Measurements from ENCODE around the gene DPP10. TPM values are rescaled to one million over a fixed set of nuclear protein-coding genes. Genes with fewer than 3 reads are reported as not detected.

DPP10 gene
- total and polyA plus RNA-seq, 10 of the 15 experiments (the other 5 are each of a cell fraction or from before 2014, with no cell fraction given), result not detected

GRCh38 chr2:115654362-115654761 lies 1211.9 kb downstream of the DPP10 start:
- Histone ChIP-seq H3K36me3 (ENCODE audit: control insufficient read depth in 2 of 2, insufficient read depth in 2 of 2, low read length in 1 of 2) (no peaks in the 10 kb centered on the region), H3K4me2 (ENCODE audit: control insufficient read depth, insufficient read depth) (no peak overlapping the region), H4K20me1 (ENCODE audit: control insufficient read depth, insufficient read depth) (no peaks in the 10 kb centered on the region), H3K9me3 (replicated peaks; ENCODE audit: control insufficient read depth, insufficient read depth, low read length) (no peaks in the 10 kb centered on the region), H2AFZ (ENCODE audit: control insufficient read depth, low read depth, low read length) (no peak overlapping the region), H3K27me3 (replicated peaks in 1 of 2; ENCODE audit: control insufficient read depth in 2 of 2, insufficient read depth in 2 of 2, low read length in 1 of 2) (no peaks in the 10 kb centered on the region), H3K27ac (ENCODE audit: control insufficient read depth, insufficient read depth) (no peak overlapping the region), H3K79me2 (ENCODE audit: control insufficient read depth, insufficient read depth, low read length) (no peaks in the 10 kb centered on the region), H3K4me3 (no peak overlapping the region), H3K4me1 (ENCODE audit: control insufficient read depth, insufficient read depth, low read length) (no peaks in the 10 kb centered on the region), H3K9ac (ENCODE audit: control insufficient read depth, insufficient read depth, low read length) (no peak overlapping the region)
- RAD21 ChIA-PET (ENCODE audit: unreplicated experiment), result no interaction called here
- POLR2A ChIA-PET, result no interaction called here
- no TSS peak for BruUV-seq (replicated peaks)
- ATAC-seq, result no peak
- SMC1A ChIA-PET (ENCODE audit: uncharacterized antibody, unreplicated experiment), result no interaction called here
- CTCF ChIA-PET, result no interaction called here
- intact Hi-C loops (cut with micrococcal nuclease; ENCODE audit: unreplicated experiment), result loop anchor here (10.0 kb wide), 1 partner anchor 490 kb away; no protein-coding TSS in a partner anchor
- in situ Hi-C loops (cut with MboI), result no loop called here
- DNase-seq (ENCODE audit: low read depth, low spot score), result no peak
- FAIRE-seq, result no peak
- TF ChIP-seq CUX1 (IDR thresholded peaks at IDR 0.05; ENCODE audit: insufficient replicate concordance, low read depth, low read length), result no peak
- TF ChIP-seq CREB1 (IDR thresholded peaks at IDR 0.05; ENCODE audit: low read depth), result no peak
- TF ChIP-seq ZNF687 (IDR thresholded peaks at IDR 0.05), result no peak
- TF ChIP-seq EED (IDR thresholded peaks at IDR 0.05; ENCODE audit: low read depth), result no peak
- no peak for TF ChIP-seq PML (IDR thresholded peaks at IDR 0.05; ENCODE audit: low read length)
- TF ChIP-seq RAD51 (IDR thresholded peaks at IDR 0.05), result no peak
- no peak for TF ChIP-seq ATF3 (IDR thresholded peaks at IDR 0.05; ENCODE audit: borderline replicate concordance, extremely low read depth, low read depth, low read length)
- TF ChIP-seq BMI1 (IDR thresholded peaks at IDR 0.05; ENCODE audit: borderline replicate concordance), result no peak
- no peak for TF ChIP-seq GABPA (IDR thresholded peaks at IDR 0.05; ENCODE audit: low read depth)
- no peak for TF ChIP-seq E2F8 (IDR thresholded peaks at IDR 0.05; ENCODE audit: low read depth, partially characterized antibody)

Measured in GM12878 (cell line).